Activated naive CD4-positive, alpha-beta T cell treated with anti-CD3 and anti-CD28 coated beads, Interleukin-2, amount 50 U/mL, for 24 hours (primary cell): ENCODE results near the gene IYD.

Source experiments
- H3K27ac Mint-ChIP-seq: one replicate; pipeline ENCODE4 v1.8.0; 2021; ENCODE audit warnings: mild to moderate bottlenecking, mixed read lengths
- H3K27me3 Mint-ChIP-seq: one replicate; pipeline ENCODE4 v1.8.0; 2021; ENCODE audit warnings: mixed read lengths
- H3K36me3 Mint-ChIP-seq: one replicate; pipeline ENCODE4 v1.8.0; 2021; ENCODE audit warnings: mixed read lengths
- H3K4me1 Mint-ChIP-seq: one replicate; pipeline ENCODE4 v1.8.0; 2021; ENCODE audit warnings: mixed read lengths
- H3K4me3 Mint-ChIP-seq: one replicate; pipeline ENCODE4 v1.8.0; 2021; ENCODE audit warnings: mild to moderate bottlenecking, mixed read lengths
- H3K9me3 Mint-ChIP-seq: one replicate; pipeline ENCODE4 v1.8.0; 2021; ENCODE audit warnings: mixed read lengths

Gene IYD, protein sequence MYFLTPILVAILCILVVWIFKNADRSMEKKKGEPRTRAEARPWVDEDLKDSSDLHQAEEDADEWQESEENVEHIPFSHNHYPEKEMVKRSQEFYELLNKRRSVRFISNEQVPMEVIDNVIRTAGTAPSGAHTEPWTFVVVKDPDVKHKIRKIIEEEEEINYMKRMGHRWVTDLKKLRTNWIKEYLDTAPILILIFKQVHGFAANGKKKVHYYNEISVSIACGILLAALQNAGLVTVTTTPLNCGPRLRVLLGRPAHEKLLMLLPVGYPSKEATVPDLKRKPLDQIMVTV

DNA sequence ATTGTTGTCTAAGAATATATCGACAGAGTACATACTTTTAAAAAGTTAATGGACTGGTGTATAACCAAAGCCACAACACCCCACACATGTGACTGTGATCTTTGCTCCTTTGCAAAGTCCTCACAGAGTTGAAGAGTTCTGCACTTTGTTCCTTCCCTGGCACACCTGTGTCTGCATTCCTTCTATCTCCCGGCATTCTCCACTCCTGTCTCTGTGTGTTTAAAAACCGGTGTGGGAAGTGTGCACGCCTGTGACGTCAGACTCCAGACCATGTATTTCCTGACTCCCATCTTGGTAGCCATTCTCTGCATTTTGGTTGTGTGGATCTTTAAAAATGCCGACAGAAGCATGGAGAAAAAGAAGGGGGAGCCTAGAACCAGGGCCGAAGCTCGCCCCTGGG lies at the start of gene IYD:
IYD (plus strand) TSS at position 251 of the 400 bp plus-strand sequence; CDS start at position 271, 20 bp downstream.
- no peaks in the 10 kb centered on the region for H3K4me1 Mint-ChIP-seq

DNA sequence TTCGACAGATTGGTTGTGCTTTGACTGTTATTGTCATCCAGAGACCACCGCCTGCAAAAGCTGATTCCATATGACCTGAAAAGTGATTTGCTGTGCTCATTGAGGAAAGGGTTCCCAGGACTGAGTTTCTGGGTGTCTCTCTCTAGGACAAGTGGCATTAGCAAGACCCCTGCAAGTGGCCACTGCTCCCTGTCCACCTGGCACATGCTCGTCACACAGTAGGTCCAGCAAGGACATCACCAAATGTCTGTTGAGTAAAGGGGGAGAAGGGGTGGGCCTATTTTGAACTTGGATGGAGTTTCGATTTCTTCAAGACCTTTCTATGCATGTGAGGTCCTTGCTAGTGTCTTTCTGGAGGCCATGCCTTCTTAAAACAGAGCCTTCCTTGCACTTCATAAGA lies 48.9 kb upstream of the IYD start:
- Mint-ChIP-seq H3K27ac (no peak overlapping the region), H3K4me3 (no peak overlapping the region), H3K9me3 (no peaks in the 10 kb centered on the region), H3K4me1 (no peaks in the 10 kb centered on the region), H3K27me3 (peaks cover 5% of the 10 kb centered on the region), H3K36me3 (no peaks in the 10 kb centered on the region)

More for the DNA sequence above, at the start of gene IYD:
- Mint-ChIP-seq H3K4me3 (no peak within 1 kb of the TSS), H3K27me3 (no peaks in the 10 kb centered on the region), H3K27ac (no peak within 1 kb of the TSS), H3K36me3 (no peaks in the 10 kb centered on the region), H3K9me3 (no peaks in the 10 kb centered on the region)

DNA sequence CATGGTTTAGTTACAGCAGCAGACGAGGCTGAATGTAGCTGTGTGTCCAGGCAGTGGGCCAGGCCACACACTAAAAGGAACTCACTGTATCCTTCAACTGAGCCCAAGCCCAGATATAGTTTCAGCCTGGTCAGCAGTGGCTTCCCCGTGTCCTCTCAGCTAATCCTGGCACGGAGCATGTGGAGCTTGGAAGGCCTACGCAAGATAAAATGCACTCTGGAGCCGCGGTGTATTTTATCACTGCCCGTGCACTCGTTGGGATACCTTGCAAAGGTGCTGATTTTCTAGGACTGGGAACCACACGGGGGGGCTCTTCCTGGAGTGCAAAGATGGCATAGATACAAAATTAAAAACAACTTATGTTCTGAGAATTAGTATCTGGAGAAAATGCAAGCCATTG lies 48.4 kb upstream of the IYD start:
- Mint-ChIP-seq H3K9me3 (peaks cover under 1% of the 10 kb centered on the region), H3K27ac (no peak overlapping the region), H3K4me3 (no peak overlapping the region), H3K4me1 (no peaks in the 10 kb centered on the region), H3K27me3 (peaks cover 5% of the 10 kb centered on the region), H3K36me3 (no peaks in the 10 kb centered on the region)

DNA sequence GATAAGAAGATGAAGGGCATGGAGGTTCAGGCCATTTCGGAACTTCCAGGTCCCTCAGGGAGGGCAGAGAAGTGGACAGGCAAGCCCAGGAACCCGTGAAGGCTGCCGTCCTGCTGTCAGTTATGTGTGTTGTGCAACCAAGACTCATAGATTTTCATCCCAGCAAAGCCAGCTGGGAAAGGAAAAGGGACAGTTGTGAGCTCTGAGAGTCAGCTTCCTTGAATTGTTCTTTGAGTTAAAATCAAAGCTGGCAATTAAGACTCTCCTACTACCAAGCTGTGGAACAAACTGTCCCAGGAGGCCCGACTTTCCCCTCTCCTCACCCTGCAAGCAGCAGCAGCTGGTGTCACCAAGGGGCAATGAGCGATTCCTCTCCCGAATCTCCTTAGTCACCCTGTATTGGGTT lies 46.3 kb upstream of the IYD start:
- Mint-ChIP-seq H3K4me3 (no peak overlapping the region), H3K4me1 (no peaks in the 10 kb centered on the region), H3K27ac (no peak overlapping the region), H3K27me3 (peaks cover 3% of the 10 kb centered on the region), H3K9me3 (peaks cover 5% of the 10 kb centered on the region), H3K36me3 (no peaks in the 10 kb centered on the region)

DNA sequence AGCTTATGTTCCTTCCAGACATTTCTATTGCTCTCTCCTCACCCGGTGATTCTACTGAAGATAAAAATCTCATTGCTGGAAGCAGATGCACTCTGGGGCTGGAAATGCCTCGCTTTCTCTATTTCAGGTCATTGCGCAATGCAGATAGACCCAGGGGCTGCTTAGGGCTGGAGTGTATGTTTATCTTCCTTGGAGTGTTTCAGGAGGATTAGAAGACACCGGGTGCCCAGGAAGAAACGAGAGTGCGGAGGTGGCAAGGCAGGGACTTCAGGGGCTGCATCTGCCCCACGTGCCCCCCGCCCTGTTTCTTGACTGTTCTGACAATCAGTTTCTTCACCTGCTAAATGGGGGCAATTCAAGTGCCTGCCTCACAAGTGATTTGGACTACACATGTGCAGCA lies 45.6 kb upstream of the IYD start:
- Mint-ChIP-seq H3K9me3 (peaks cover 5% of the 10 kb centered on the region), H3K4me1 (no peaks in the 10 kb centered on the region), H3K36me3 (no peaks in the 10 kb centered on the region), H3K27ac (no peak overlapping the region), H3K4me3 (no peak overlapping the region), H3K27me3 (peaks cover 3% of the 10 kb centered on the region)

DNA sequence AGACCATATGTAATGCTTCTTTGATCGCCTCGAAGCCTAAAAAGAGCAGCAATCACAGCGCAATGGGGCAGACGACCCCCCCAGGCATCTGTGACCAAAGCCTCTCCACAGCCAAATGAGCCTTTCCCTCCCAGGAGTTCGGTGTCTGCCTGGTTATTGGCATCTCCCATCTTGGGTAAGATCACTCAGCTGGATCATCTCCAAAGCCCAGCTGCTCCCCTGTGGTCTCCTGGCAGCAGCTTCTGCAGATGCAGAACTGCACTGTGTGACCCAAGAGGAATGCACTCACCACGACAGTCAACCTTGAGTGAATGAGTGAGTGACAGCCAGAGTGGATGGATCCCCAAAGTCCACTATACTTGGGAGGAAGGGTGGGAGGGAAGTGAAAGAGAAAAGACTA lies 44.8 kb upstream of the IYD start:
- H3K4me3 Mint-ChIP-seq: no peak overlapping the region

DNA sequence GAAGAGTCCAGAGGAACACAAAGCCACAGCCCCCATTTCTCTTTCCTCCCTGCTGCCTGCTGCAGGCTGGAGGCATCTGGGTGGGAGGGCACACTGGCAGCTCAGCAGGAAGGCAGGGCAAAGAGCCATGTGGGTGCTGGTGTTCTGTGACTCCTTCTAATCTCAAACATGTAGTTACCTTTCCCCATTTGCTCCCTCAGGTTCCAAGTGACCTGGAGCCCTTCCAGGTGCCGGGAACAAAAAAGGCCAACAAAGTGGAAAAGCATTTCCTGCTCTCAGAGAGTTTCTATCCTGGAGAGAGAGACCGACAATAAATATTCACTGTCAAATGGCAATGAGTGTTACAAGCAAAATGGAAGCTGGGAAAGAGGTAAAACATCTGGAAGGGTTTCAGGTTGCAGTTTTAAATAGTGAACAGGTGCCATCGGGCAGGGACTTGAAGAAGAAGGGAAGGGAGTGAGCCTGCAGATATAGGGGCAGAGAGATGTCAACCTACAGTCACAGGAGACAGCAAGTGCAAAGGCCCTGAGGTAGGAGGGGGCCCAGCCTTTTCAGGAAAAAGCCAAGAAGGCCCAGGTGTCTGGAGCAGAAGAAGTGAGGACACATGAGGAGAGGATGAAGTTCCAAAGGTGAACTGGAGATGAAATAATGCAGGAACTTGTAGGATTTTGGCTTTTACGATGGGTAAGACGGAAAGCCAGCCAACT lies 43.6 kb upstream of the IYD start:
- no peak overlapping the region for H3K4me3 Mint-ChIP-seq
- H3K36me3 Mint-ChIP-seq: no peaks in the 10 kb centered on the region
- H3K4me1 Mint-ChIP-seq: no peaks in the 10 kb centered on the region
- peaks cover 5% of the 10 kb centered on the region for H3K9me3 Mint-ChIP-seq
- H3K27me3 Mint-ChIP-seq: peaks cover 2% of the 10 kb centered on the region
- H3K27ac Mint-ChIP-seq: no peak overlapping the region

More for the DNA sequence above, 44.8 kb upstream of the IYD start:
- H3K36me3 Mint-ChIP-seq: no peaks in the 10 kb centered on the region
- H3K4me1 Mint-ChIP-seq: no peaks in the 10 kb centered on the region
- H3K27ac Mint-ChIP-seq: no peak overlapping the region
- peaks cover 3% of the 10 kb centered on the region for H3K27me3 Mint-ChIP-seq
- peaks cover 5% of the 10 kb centered on the region for H3K9me3 Mint-ChIP-seq

DNA sequence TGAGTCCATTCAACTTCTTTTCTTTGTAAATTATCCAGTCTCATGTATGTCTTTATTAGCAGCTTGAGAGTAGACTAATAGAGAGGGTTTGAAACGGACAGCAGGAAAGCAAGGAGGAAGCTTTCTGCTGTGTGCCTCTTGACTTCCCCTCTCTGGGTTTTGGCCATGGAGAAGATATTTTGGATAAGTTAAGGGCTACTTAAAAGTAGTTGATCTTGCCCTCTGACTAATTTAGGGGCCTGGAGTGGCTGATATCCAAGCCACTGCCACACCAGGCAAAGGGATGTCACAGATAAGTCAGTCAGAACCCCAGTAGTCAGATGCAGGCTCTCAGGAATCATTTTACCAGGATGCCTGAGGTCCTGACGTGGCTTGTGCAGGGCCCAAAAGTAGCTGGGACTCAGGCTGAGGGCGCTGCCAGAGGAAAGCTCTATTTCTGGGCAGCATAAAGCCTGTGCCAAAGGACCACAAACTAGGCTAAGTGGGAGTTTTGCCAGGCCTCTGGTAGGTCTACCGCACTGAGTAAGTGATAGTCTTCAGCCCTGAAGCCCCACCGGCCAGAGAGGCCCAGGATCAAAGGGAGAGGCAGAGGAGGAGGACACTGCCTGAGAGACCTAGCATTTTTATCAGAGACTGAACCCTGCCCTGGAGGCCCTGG lies 41.6 kb upstream of the IYD start:
- Mint-ChIP-seq H3K4me1 (no peaks in the 10 kb centered on the region), H3K4me3 (no peak overlapping the region), H3K9me3 (peaks cover 5% of the 10 kb centered on the region), H3K36me3 (no peaks in the 10 kb centered on the region), H3K27ac (no peak overlapping the region), H3K27me3 (no peaks in the 10 kb centered on the region)

DNA sequence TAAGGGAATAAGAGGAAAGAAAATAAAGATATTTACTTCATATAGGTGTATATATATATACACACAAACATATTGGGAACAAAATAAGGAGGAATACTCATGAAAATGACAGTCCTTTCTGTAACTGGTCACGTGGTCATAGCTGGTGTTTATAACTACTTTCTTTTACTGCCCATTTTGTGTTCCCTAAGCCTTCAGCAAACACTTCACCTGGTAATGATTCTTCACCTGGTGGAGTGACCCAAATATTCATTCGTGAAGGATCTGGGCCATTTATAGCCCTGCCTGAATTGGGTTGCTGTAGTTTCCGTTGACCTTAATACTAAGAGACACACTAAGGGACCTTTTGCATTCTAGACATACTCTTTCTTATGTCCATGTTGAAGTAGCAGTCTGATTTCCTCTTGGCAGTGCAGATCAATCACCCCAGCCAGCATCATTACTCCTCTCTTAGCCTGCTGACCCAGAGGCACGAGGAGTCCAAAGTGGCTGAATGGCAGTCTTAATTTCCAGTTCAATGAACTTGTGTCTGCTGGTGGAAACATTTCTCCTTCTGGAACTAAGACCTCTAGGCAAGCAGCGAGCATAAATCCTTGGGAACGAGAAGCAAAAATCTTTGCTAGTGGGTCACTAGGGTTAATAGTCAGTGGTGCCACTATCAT lies 39.9 kb upstream of the IYD start:
- H3K36me3 Mint-ChIP-seq: no peaks in the 10 kb centered on the region
- peaks cover 5% of the 10 kb centered on the region for H3K9me3 Mint-ChIP-seq
- H3K4me3 Mint-ChIP-seq: no peak overlapping the region
- no peaks in the 10 kb centered on the region for H3K27me3 Mint-ChIP-seq
- H3K4me1 Mint-ChIP-seq: no peaks in the 10 kb centered on the region
- H3K27ac Mint-ChIP-seq: no peak overlapping the region

DNA sequence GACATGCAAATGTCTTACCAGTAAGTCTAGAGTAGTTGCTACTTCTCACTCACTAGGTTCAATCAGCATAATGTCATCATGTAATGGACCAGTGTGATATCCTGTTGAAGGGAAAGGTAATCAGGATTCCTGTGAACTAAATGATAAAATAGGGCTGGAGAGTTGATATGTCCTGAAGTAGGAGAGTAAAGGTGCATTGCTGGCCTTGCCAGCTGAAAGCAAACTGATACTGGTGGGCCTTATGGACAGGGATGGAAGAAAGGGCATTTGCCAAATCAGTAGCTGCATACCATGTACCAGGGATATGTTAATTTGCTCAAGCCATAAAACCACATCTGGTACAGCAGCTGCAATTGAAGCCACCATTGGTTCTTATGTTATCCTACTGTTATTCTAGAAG lies 37.5 kb upstream of the IYD start:
- Mint-ChIP-seq H3K27ac (no peak overlapping the region), H3K27me3 (peaks cover 1% of the 10 kb centered on the region), H3K36me3 (no peaks in the 10 kb centered on the region), H3K4me1 (no peaks in the 10 kb centered on the region), H3K9me3 (no peaks in the 10 kb centered on the region), H3K4me3 (no peak overlapping the region)

DNA sequence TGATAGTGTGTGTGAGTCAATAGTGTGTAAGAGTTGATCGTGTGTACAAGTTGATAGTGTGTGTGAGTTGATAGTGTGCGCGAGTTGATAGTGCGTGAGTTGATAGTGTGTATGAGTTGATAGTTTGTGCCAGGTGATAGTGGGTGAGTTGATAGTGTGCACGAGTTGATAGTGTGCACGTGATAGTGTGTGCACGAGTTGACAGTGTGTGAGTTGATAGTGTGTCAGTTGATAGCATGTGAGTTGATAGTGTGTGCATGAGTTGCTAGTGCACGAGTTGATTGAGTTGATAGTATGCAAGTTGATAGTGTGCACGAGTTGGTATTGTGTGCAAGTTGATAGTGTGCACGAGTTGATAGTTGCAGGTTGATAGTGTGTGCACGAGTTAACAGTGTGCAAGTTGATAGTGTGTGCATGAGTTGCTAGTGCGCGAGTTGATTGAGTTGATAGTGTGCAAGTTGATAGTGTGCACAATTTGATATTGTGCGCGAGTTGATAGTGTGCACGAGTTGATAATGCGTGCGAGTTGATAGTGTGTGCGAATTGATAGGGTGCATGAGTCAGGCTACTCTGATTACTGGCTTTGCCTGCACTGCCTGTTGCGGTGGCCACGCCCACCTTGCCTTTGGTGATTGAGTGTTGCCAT lies 35.8 kb upstream of the IYD start:
- Mint-ChIP-seq H3K9me3 (no peaks in the 10 kb centered on the region), H3K4me3 (no peak overlapping the region), H3K4me1 (no peaks in the 10 kb centered on the region), H3K36me3 (no peaks in the 10 kb centered on the region), H3K27me3 (peaks cover 1% of the 10 kb centered on the region), H3K27ac (no peak overlapping the region)

DNA sequence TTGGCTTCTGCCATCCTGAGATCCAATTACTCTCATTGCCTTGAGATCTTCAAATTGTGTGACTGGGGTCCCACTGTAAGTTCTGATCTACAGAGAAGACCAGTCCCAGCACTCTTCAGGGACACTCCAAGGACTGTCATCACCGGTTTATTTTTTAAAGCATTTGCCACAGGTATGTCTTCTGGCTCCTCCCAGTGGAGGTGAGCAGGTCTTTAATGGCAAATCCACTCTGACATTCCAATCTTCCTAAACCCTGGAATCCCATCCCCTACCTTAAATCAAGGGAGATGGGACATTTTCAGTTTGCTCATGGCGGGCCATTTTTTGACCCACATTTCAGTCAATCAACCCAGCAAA lies 35.2 kb upstream of the IYD start:
- Mint-ChIP-seq H3K27ac (no peak overlapping the region), H3K27me3 (peaks cover 1% of the 10 kb centered on the region), H3K9me3 (no peaks in the 10 kb centered on the region), H3K4me1 (no peaks in the 10 kb centered on the region), H3K4me3 (no peak overlapping the region), H3K36me3 (no peaks in the 10 kb centered on the region)

DNA sequence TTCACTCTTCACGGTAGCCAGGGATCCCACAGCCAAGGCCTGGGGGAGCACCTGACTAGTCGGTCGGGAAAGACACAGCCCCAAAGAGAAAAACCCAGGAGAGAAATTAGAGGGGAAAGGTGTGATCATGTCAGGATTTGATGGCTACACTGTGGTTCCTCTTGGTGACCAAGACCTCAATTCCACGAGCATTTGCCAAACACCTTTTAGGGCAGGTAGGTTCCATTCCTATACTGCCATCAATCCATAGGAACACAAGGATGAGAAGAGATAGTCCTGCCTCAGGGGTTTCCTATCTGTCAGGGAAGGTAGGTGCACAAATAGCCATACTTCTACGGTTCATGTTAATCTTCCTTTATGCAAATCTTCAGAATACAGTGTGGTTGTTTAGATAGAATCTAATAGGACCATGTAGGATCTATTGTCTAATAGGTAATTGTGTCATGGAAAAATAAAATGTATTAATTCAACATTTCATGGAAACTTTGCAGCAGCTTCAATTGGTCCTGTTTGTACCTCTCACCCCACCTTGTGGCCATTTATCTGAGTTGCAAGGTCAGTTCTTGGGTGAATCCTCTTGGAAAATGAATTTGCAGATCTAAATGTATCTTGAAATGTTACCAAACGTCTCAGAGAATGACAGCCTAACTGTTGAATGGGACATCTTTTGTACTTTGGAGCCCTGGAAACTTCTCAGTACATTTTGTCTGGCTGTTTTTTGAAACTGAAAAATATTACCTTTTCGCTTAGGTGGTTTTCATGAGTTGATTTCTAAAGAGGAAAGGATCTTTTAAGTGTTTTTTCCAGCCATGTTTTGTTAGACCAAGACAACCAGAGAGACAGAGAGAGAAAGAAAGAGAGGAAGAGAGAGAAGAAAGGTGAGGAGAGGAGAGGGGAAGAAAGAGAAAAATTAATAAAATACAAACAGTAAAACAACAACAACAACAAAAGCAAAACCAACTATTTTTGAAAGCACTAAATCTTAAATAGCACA lies 33.7 kb upstream of the IYD start:
- no peaks in the 10 kb centered on the region for H3K9me3 Mint-ChIP-seq
- no peaks in the 10 kb centered on the region for H3K4me1 Mint-ChIP-seq
- no peak overlapping the region for H3K4me3 Mint-ChIP-seq
- peaks cover 1% of the 10 kb centered on the region for H3K27me3 Mint-ChIP-seq
- no peaks in the 10 kb centered on the region for H3K36me3 Mint-ChIP-seq
- H3K27ac Mint-ChIP-seq: no peak overlapping the region

DNA sequence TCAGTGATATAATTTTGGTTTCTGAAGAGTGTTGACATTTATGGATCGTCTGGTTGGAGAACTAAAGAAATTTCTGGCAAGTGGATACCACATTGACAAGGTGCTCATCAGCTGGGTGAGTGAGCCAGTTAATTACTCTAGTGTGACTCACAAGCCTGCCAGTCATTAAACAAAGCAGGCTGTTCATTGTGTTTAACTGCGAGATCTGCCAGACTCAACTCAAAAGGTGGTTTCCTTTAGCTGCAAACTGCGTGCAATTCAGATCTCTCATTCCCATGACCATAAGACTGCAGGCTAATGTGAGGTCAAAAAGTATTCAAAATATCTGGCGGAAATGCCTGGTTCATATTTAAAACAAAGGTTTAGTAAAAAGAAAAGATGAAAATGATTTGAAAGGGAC lies 32.5 kb upstream of the IYD start:
- H3K4me1 Mint-ChIP-seq: no peaks in the 10 kb centered on the region
- H3K27me3 Mint-ChIP-seq: peaks cover 7% of the 10 kb centered on the region
- H3K4me3 Mint-ChIP-seq: no peak overlapping the region
- H3K27ac Mint-ChIP-seq: no peak overlapping the region
- H3K9me3 Mint-ChIP-seq: no peaks in the 10 kb centered on the region
- no peaks in the 10 kb centered on the region for H3K36me3 Mint-ChIP-seq
